GM12892 (cell line): ENCODE results near the gene RPAIN.

ENCODE experiments used
- POLR2A ChIP-seq: IDR thresholded peaks from 2 replicates; pipeline ENCODE4 v1.6.1; 2011; ENCODE audit warnings: low read depth, low read length, control low read depth
- POLR2AphosphoS5 ChIP-seq: IDR thresholded peaks from 2 replicates; pipeline ENCODE4 v1.6.1; 2011; ENCODE audit warnings: low read depth, low read length, control low read depth
- TAF1 ChIP-seq: IDR thresholded peaks from 2 replicates; pipeline ENCODE4 v1.6.1; 2011; ENCODE audit warnings: low read depth, mild to moderate bottlenecking, control low read depth, low read length, borderline replicate concordance

GRCh38 chr17:5379351-5380107, 40.5 kb upstream of the RPAIN start:
- no peak for TF ChIP-seq POLR2A
- no peak for TF ChIP-seq TAF1
- peak; percentile 33; the same call in 1 of the 2 replicates for TF ChIP-seq POLR2AphosphoS5
